Mesenchymal stem cell (in vitro differentiated cells and primary cell): Measurements from ENCODE around the gene RXRB.

Experiments
- DNase-seq: peaks from one replicate; pipeline ENCODE4 v3.0.0-alpha.2; 2013
- H2AFZ ChIP-seq: one replicate; pipeline ENCODE4 v1.6.1; 2013; ENCODE audit warnings: low read depth, mild to moderate bottlenecking, control low read depth, inconsistent platforms, low read length, moderate library complexity
- H2AK5ac ChIP-seq: 2 replicates; pipeline ENCODE4 v1.6.1; 2013; ENCODE audit warnings: low read length, moderate library complexity, mild to moderate bottlenecking, inconsistent platforms; ENCODE audit not compliant: severe bottlenecking
- H2BK120ac ChIP-seq: one replicate; pipeline ENCODE4 v1.6.1; 2013; ENCODE audit warnings: low read depth, mild to moderate bottlenecking, inconsistent platforms, low read length, moderate library complexity
- H2BK12ac ChIP-seq, 2 experiments: one replicate each; pipeline ENCODE4 v1.6.1; 2013; ENCODE audit warnings: inconsistent platforms in 2 of 2, low read length in 2 of 2, mild to moderate bottlenecking in 2 of 2, moderate library complexity in 2 of 2, control low read depth in 1 of 2
- H2BK15ac ChIP-seq: one replicate; pipeline ENCODE4 v1.6.1; 2013; ENCODE audit warnings: mild to moderate bottlenecking, low read depth, inconsistent platforms; ENCODE audit not compliant: poor library complexity, severe bottlenecking
- H2BK5ac ChIP-seq: 2 replicates; pipeline ENCODE4 v1.6.1; 2013; ENCODE audit warnings: low read depth, mild to moderate bottlenecking, low read length, control low read depth, inconsistent platforms; ENCODE audit not compliant: poor library complexity, severe bottlenecking
- H3K14ac ChIP-seq, 2 experiments: one replicate each; pipeline ENCODE4 v1.6.1; 2013; ENCODE audit warnings: inconsistent platforms in 2 of 2, low read length in 2 of 2, control low read depth in 1 of 2, mild to moderate bottlenecking in 1 of 2, moderate library complexity in 1 of 2
- H3K18ac ChIP-seq, 2 experiments: one replicate each; pipeline ENCODE4 v1.6.1; 2013; ENCODE audit warnings: inconsistent platforms in 2 of 2, low read length in 2 of 2, control low read depth in 1 of 2, low read depth in 1 of 2, mild to moderate bottlenecking in 1 of 2
- H3K23ac ChIP-seq, 2 experiments: one replicate each; pipeline ENCODE4 v1.6.1; 2013; ENCODE audit warnings: inconsistent platforms in 2 of 2, low read length in 2 of 2, mild to moderate bottlenecking in 2 of 2, moderate library complexity in 2 of 2, control low read depth in 1 of 2
- H3K27ac ChIP-seq: 2 replicates; pipeline ENCODE4 v1.5.1; 2013; ENCODE audit warnings: mild to moderate bottlenecking, moderate library complexity, low read length, control low read depth, inconsistent platforms; ENCODE audit not compliant: poor library complexity, severe bottlenecking
- H3K27me3 ChIP-seq, 2 experiments: 2 replicates each; pipeline versions ENCODE4 v1.6.1 to v1.7.0; 2013; ENCODE audit warnings: low read length in 2 of 2, mild to moderate bottlenecking in 2 of 2, moderate library complexity in 2 of 2, control low read depth in 1 of 2, inconsistent platforms in 1 of 2; ENCODE audit not compliant: control insufficient read depth in 1 of 2, insufficient read depth in 1 of 2
- H3K36me3 ChIP-seq, 2 experiments: 2 replicates each; pipeline versions ENCODE4 v1.6.1 to v1.7.0; 2013; ENCODE audit warnings: low read length in 2 of 2, control low read depth in 1 of 2, inconsistent platforms in 1 of 2, low read depth in 1 of 2, mild to moderate bottlenecking in 1 of 2; ENCODE audit not compliant: insufficient read depth in 2 of 2, control insufficient read depth in 1 of 2
- H3K4ac ChIP-seq, 2 experiments: one replicate each; pipeline ENCODE4 v1.6.1; 2013; ENCODE audit warnings: inconsistent platforms in 2 of 2, low read length in 2 of 2, mild to moderate bottlenecking in 2 of 2, moderate library complexity in 2 of 2, control low read depth in 1 of 2, low read depth in 1 of 2
- H3K4me1 ChIP-seq: 2 replicates; pipeline ENCODE4 v1.6.1; 2013; ENCODE audit warnings: low read depth, low read length, control low read depth; ENCODE audit not compliant: control insufficient read depth, insufficient read depth
- H3K4me2 ChIP-seq: 2 replicates; pipeline ENCODE4 v1.6.1; 2013; ENCODE audit warnings: low read length, mild to moderate bottlenecking, inconsistent platforms; ENCODE audit not compliant: poor library complexity, severe bottlenecking
- H3K4me3 ChIP-seq, 2 experiments: 2 replicates each; pipeline versions ENCODE4 v1.5.1 to v1.7.0; 2013; ENCODE audit warnings: low read length in 2 of 2, mild to moderate bottlenecking in 2 of 2, control low read depth in 1 of 2, low read depth in 1 of 2; ENCODE audit not compliant: insufficient read depth in 1 of 2
- H3K79me1 ChIP-seq: replicated peaks from 2 replicates; pipeline ENCODE4 v1.6.1; 2013; ENCODE audit warnings: mild to moderate bottlenecking, control low read depth, low read length, inconsistent platforms; ENCODE audit not compliant: poor library complexity, severe bottlenecking
- H3K9ac ChIP-seq: 2 replicates; pipeline ENCODE4 v1.7.0; 2013; ENCODE audit warnings: mild to moderate bottlenecking, low read length, moderate library complexity
- H3K9me3 ChIP-seq: 2 replicates; pipeline ENCODE4 v1.7.0; 2013; ENCODE audit warnings: mild to moderate bottlenecking, low read length; ENCODE audit not compliant: control insufficient read depth
- H4K8ac ChIP-seq: one replicate; pipeline ENCODE4 v1.6.1; 2013; ENCODE audit warnings: inconsistent platforms, mild to moderate bottlenecking, low read length, moderate library complexity
- H4K91ac ChIP-seq: one replicate; pipeline ENCODE4 v1.6.1; 2013; ENCODE audit warnings: mild to moderate bottlenecking, low read length, inconsistent platforms
- WGBS: methylation state at CpG from one replicate; pipeline ENCODE4 v1.1.7; 2013; ENCODE audit warnings: mixed read lengths; 5-methylcytosine and 5-hydroxymethylcytosine counted together

RXRB gene

DNA sequence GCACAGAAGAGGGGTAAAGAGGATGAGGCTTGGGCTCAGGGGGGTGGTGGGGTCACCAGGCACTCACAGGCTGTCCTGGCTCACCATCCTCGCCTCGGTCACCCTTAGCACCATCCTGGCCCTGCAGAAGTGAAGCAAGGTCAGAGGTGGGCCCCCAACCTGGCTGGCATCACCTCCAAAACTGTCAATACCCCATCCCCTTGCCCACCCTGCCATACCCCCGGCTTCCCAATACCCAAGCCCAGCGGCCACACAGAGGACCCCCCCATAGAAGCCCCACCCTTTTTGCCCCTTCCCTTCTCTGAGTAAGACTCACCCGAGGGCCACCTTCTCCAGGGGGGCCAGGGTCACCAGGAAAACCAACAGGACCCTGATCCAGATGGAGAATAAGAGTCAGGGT, 31.8 kb downstream of the RXRB start:
- H2AFZ ChIP-seq, result no peak overlapping the region
- no peaks in the 10 kb centered on the region for H3K4me1 ChIP-seq
- no peak for DNase-seq
- H3K18ac ChIP-seq, result no peak overlapping the region
- H2BK15ac ChIP-seq, result no peak overlapping the region
- no peak overlapping the region for H4K91ac ChIP-seq
- no peak overlapping the region for H3K4me2 ChIP-seq
- no peak overlapping the region for H4K8ac ChIP-seq
- no peak overlapping the region for H3K23ac ChIP-seq
- H3K36me3 ChIP-seq, result no peaks in the 10 kb centered on the region
- H3K4ac ChIP-seq, result no peak overlapping the region
- H3K79me1 ChIP-seq, result no peaks in the 10 kb centered on the region
- no peak overlapping the region for H3K9ac ChIP-seq
- no peak overlapping the region for H2BK120ac ChIP-seq
- H3K4me3 ChIP-seq, result no peak overlapping the region
- peaks cover 17 to 30% of the 10 kb centered on the region in 2 experiments for H3K27me3 ChIP-seq
- H2BK5ac ChIP-seq, result no peak overlapping the region
- 83% methylated on average over 5 of the region's 5 CpGs for WGBS
- H2BK12ac ChIP-seq, result no peak overlapping the region
- H2AK5ac ChIP-seq, result no peak overlapping the region
- H3K9me3 ChIP-seq, result no peaks in the 10 kb centered on the region
- H3K14ac ChIP-seq, result no peak overlapping the region
- no peak overlapping the region for H3K27ac ChIP-seq

DNA sequence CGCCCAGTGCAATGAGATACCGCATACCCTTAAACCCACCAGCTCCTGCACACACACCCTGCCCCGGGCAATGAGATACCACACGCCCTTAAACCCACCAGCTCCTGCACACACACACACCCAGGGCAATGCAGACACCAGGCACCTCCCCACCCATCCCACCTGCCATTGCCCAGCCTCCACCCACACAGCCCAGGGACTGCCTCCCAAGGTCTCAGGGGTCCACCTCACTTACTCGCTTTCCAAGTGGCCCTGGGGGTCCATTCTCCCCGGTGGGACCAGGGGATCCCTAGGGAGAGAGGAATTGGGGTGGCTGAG, 32.2 kb downstream of the RXRB start:
- Histone ChIP-seq H3K9me3 (no peaks in the 10 kb centered on the region), H3K27ac (no peak overlapping the region), H3K23ac (no peak overlapping the region), H3K4me2 (no peak overlapping the region), H3K36me3 (no peaks in the 10 kb centered on the region), H3K4ac (no peak overlapping the region), H3K4me3 (no peak overlapping the region), H3K18ac (no peak overlapping the region), H2BK120ac (no peak overlapping the region), H3K79me1 (no peaks in the 10 kb centered on the region), H3K14ac (no peak overlapping the region), H4K91ac (no peak overlapping the region), H2BK15ac (no peak overlapping the region), H2BK5ac (no peak overlapping the region), H4K8ac (no peak overlapping the region), H3K4me1 (no peaks in the 10 kb centered on the region), H2BK12ac (no peak overlapping the region), H2AFZ (no peak overlapping the region), H2AK5ac (no peak overlapping the region), H3K27me3 (peaks cover 13 to 30% of the 10 kb centered on the region in 2 experiments), H3K9ac (no peak overlapping the region)
- 83% methylated on average over 4 of the region's 6 CpGs for WGBS
- DNase-seq, result no peak

DNA sequence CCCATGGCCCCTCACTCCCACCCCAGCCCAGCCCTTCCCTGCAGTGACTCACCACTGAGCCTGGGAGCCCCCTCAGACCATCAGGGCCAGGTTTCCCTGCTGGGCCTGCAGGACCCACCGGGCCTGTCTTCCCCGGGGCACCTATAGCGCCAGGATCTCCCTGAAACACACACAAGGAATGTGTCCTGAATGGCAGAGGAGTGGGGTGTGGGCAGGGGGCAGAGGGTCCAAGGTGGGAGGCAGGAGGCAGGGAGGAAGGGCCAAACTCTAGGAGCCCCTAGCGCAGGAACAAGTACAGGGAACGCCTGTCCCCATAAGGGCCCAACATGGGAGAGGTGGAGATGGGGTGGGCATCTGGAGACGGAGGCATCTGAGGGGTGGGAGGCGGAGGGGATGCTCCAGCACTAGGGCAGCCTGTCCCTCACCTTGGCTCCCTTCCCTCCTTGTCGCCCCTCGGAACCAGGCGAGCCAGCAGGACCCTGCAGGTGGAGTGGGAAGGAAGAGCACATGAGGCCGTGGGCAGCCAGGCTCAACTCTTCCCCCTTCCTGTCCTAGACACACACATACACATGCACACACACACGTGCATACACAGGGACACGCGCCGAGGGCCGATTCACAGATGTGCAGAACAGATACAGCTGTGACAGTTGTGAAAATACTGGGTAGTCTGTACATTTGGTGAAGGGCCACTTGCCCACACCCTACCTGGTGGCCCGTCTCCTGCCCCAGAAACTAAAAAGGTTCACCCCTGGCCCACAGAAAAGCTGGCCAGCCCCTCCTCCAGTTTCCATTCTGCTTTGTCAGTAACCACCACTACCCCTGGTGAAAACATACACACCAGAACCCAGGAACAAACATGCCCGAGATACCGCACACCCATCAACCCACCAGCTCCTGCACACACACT, 32.8 kb downstream of the RXRB start:
- no peak overlapping the region for H2BK12ac ChIP-seq
- H3K4me3 ChIP-seq, result no peak overlapping the region
- H2AFZ ChIP-seq, result no peak overlapping the region
- H3K27ac ChIP-seq, result no peak overlapping the region
- no peak overlapping the region for H2AK5ac ChIP-seq
- no peak overlapping the region for H3K9ac ChIP-seq
- H4K91ac ChIP-seq, result no peak overlapping the region
- no peak overlapping the region for H3K18ac ChIP-seq
- H2BK15ac ChIP-seq, result no peak overlapping the region
- H2BK5ac ChIP-seq, result no peak overlapping the region
- H3K4me2 ChIP-seq, result no peak overlapping the region
- no peak overlapping the region for H3K23ac ChIP-seq
- H3K79me1 ChIP-seq, result no peaks in the 10 kb centered on the region
- H3K9me3 ChIP-seq, result no peaks in the 10 kb centered on the region
- DNase-seq, result no peak
- H3K36me3 ChIP-seq, result no peaks in the 10 kb centered on the region
- H3K4ac ChIP-seq, result no peak overlapping the region
- H4K8ac ChIP-seq, result no peak overlapping the region
- H3K4me1 ChIP-seq, result no peaks in the 10 kb centered on the region
- H3K27me3 ChIP-seq, result peaks cover 13 to 24% of the 10 kb centered on the region in 2 experiments
- H2BK120ac ChIP-seq, result no peak overlapping the region
- no peak overlapping the region for H3K14ac ChIP-seq
- 88% methylated on average over 13 of the region's 19 CpGs for WGBS

DNA sequence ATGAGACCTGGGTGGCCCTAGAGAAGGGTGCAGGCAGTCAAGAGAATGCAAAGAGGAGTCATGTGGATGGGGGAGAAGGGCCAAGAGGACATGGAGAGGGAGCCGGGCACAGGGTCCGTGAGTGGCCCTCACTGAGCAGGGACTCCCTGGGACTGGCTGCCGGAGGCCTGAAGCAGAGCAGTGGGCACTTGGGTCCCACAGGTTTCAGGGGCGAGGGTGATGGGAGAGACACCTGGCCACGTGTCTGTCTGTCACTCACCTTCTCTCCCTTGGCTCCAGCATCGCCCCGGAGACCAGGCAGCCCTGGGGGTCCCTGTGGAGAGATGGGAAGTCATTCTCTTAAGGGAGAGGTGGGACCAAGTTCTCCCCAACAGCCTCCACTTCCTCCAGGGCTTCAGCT, 33.7 kb downstream of the RXRB start:
- Histone ChIP-seq H3K36me3 (no peaks in the 10 kb centered on the region), H3K4me3 (no peak overlapping the region), H3K4ac (no peak overlapping the region), H4K91ac (no peak overlapping the region), H2BK15ac (no peak overlapping the region), H2BK120ac (no peak overlapping the region), H2AFZ (no peak overlapping the region), H3K14ac (no peak overlapping the region), H3K9me3 (no peaks in the 10 kb centered on the region), H3K23ac (no peak overlapping the region), H3K27ac (no peak overlapping the region), H3K9ac (no peak overlapping the region), H2BK12ac (no peak overlapping the region), H3K4me1 (peaks cover 3% of the 10 kb centered on the region), H2BK5ac (no peak overlapping the region), H3K79me1 (no peaks in the 10 kb centered on the region), H3K27me3 (peaks cover 13 to 24% of the 10 kb centered on the region in 2 experiments), H3K4me2 (no peak overlapping the region), H2AK5ac (no peak overlapping the region), H4K8ac (no peak overlapping the region), H3K18ac (no peak overlapping the region)
- DNase-seq, result no peak
- 92% methylated on average over 4 of the region's 7 CpGs for WGBS
